GM18520 (cell line): ENCODE measurements around the gene RNASEH2C.
"Not testable (repeated sequence)": the region's sequence is repeated elsewhere in the genome, so short reads cannot be mapped to it uniquely, and the experiment has no call there.

Experiments
- ATAC-seq: cut with Tn5 transposase; IDR thresholded peaks from one replicate; pipeline ENCODE4 v1.9.1; 2021; ENCODE audit not compliant: unreplicated experiment

Gene RNASEH2C

GRCh38 chr11:65691847-65692246, 28.8 kb downstream of the RNASEH2C start:
- not testable (repeated sequence) for ATAC-seq

- ATAC-seq, result no peak
These were observed 34.6 kb downstream of the RNASEH2C start for GRCh38 chr11:65685981-65686380.

DNA sequence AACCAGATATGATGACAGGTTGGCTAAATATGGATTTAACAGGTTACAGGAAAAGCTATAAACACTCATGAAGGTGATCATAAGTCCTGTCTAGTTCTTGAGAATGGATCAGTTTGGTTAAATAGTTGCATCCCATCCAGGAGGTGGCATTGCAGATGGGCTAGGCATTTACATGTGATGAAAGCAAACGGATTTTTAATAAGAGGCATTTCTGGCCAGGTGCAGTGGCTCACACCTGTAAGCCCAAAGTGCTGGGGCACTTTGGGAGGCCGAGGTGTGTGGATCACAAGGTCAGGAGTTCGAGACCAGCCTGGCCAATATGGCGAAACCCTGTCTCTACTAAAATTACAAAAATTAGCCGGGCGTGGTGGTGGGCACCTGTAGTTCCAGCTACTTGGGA, 37.1 kb downstream of the RNASEH2C start:
- not testable (repeated sequence) for ATAC-seq

GRCh38 chr11:65680192-65680743, 40.3 kb downstream of the RNASEH2C start:
- no peak for ATAC-seq

- no peak for ATAC-seq
These were observed 47.6 kb downstream of the RNASEH2C start for GRCh38 chr11:65672982-65673381.

GRCh38 chr11:65672180-65672860, 48.3 kb downstream of the RNASEH2C start:
- no peak for ATAC-seq
